Coronary artery (tissue), 2 donors: ENCODE results near the gene MKRN1.

Experiments
- DNase-seq: peaks from one replicate; pipeline ENCODE4 v3.0.0-alpha.2; 2017; ENCODE audit warnings: low spot score
- H3K27ac ChIP-seq, 2 donors: fragments of 200-600 bp; sonication (generic); one replicate each; pipeline ENCODE4 v1.5.1; 2016 to 2019
- H3K4me3 ChIP-seq: fragments of 200-600 bp; sonication (generic); 2 replicates; pipeline ENCODE4 v1.5.1; 2016; ENCODE audit warnings: mild to moderate bottlenecking, moderate library complexity
- TF ChIP-seq, protein P1 (sequence below): fragments of 200-600 bp; sonication (generic); IDR thresholded peaks from one replicate; pipeline ENCODE4 v1.5.1; 2019; ENCODE audit warnings: antibody characterized with exemption

Gene MKRN1

DNA sequence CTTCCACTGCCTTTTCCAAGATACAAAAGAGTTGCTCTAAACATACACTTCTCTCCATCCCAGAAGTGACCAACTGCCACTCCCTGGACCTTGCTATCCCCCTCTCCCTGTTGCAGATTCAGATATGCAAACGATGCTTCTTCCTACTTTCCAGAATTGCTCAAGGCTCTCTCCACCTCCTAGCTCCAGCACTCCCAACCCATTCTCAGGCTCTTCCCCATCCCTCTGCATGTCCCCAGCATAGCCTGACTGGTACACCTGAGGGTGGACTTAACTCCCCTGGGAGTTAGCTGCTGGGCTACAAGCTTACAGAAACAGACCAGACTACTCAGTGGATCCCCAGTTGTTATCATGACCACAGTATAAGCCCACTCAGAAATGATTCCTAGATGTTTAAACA is 27.6 kb downstream of the MKRN1 start:
- DNase-seq = no peak
- Histone ChIP-seq H3K4me3 (no peak overlapping the region), H3K27ac (no peak overlapping the region)
- TF ChIP-seq, protein P1, sequence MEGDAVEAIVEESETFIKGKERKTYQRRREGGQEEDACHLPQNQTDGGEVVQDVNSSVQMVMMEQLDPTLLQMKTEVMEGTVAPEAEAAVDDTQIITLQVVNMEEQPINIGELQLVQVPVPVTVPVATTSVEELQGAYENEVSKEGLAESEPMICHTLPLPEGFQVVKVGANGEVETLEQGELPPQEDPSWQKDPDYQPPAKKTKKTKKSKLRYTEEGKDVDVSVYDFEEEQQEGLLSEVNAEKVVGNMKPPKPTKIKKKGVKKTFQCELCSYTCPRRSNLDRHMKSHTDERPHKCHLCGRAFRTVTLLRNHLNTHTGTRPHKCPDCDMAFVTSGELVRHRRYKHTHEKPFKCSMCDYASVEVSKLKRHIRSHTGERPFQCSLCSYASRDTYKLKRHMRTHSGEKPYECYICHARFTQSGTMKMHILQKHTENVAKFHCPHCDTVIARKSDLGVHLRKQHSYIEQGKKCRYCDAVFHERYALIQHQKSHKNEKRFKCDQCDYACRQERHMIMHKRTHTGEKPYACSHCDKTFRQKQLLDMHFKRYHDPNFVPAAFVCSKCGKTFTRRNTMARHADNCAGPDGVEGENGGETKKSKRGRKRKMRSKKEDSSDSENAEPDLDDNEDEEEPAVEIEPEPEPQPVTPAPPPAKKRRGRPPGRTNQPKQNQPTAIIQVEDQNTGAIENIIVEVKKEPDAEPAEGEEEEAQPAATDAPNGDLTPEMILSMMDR = no peak

DNA sequence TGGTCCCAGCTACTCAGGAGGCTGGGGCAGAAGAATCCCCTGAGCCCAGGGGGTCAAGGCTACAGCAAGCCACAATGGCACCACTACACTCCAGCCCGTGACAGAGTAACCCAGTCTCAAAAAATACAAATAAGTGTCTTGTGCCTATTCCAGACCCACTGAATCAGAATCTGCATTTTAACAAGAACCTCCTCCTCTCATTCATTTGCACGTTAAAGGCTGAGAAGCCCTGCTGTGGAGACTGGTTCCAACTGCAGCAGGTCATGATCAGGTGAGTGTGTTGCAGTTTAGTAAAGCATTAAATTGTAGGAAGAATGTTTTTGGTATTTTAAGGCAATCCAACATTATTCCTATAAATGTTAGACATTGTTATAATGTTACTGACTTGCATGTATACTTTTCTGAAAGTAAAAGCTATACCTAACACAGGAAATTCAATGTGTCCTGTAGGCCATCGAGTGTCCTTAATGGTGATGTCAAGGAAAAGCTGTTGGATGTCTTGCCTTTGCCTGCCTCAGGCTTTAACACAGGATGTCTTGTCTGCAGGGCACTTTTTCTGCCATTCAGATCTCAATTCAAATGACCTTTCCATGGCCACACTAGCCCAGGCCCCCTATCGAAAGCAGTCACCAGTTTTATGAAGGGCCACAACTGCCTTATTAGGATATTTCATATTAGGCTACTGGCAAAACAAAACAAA is 30.4 kb downstream of the MKRN1 start:
- DNase-seq = no peak
- TF ChIP-seq, protein P1 = no peak
- H3K4me3 ChIP-seq = no peak overlapping the region
- H3K27ac ChIP-seq = no peak overlapping the region

DNA sequence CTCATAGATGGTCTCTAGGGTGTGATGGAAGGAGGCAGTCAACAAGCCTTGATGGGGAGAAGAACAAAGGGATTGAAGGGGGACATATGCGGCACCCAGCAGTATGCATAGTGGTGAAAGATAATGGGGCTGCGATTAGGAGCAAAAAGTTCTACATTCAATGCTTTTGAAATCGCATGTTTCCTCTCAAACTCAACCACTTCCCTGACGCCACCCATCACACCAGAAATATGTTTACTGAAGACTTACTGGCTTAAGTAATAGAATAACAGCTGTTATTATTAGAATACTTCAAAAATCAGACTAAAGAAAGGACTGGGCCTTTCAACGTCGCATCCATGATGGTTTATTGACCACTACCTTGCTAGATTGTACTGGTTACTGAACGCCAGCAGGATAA is 31.5 kb downstream of the MKRN1 start:
- Histone ChIP-seq H3K27ac (no peak overlapping the region), H3K4me3 (no peak overlapping the region)
- no peak for DNase-seq
- TF ChIP-seq, protein P1 = no peak

DNA sequence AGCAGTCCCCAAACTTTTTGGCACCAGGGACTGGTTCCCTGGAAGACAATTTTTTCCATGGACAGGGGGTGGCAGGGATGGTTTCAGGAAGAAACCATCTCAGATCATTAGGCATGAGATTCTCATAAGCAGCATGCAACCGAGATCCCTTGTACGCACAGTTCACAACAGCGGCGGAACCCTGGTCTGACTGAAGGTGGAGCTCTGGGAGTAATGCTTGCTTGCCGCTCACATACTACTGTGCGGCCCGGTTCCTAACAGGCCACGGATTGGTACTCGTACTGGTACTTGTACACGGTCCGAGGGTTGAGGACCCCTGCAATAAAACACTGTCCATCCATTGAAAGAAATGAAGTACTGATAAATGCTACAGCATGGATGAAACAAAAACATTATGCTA is 32.8 kb downstream of the MKRN1 start:
- no peak for DNase-seq
- no peak overlapping the region for H3K27ac ChIP-seq
- H3K4me3 ChIP-seq = no peak overlapping the region
- TF ChIP-seq, protein P1 = no peak

DNA sequence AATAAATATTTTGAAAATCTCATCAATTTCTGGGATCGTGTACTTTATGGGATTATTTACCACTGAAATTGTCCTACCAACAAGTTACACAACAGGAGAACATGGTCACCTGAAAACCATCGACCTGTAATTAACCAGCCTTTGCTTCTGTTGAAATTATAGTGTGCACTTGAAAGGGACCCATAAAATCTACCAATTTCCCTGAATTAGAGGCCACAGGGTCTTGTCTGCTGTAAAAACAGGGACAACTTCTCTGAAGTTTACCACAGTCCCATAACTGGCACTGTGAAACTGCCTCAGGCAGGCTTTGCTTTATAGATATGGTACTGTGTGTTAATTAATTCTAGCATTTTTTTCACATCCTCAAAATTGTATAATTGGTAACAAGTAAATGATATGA is 37.8 kb downstream of the MKRN1 start:
- TF ChIP-seq, protein P1 = no peak
- no peak for DNase-seq
- Histone ChIP-seq H3K4me3 (no peak overlapping the region), H3K27ac (no peak overlapping the region)

DNA sequence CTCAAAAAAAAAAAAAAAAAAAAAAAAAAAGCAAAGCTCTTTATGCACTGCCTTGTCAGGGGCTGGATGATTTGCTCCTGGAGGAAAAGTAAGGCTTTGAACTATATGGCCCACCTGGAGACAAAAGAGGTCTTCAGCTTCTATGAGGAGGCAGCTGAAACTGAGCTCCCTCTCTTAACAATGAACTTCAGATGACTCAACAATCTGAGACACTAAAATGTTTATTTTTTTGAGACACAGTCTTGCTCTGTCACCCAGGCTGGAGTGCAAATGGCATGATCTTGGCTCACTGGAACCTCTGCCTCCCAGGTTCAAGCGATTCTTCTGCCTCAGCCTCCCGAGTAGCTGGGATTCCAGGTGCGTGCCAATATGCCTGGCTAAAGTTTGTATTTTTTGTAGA is 38.7 kb downstream of the MKRN1 start:
- TF ChIP-seq, protein P1 = no peak
- no peak overlapping the region for H3K4me3 ChIP-seq
- DNase-seq = no peak
- H3K27ac ChIP-seq = no peak overlapping the region

DNA sequence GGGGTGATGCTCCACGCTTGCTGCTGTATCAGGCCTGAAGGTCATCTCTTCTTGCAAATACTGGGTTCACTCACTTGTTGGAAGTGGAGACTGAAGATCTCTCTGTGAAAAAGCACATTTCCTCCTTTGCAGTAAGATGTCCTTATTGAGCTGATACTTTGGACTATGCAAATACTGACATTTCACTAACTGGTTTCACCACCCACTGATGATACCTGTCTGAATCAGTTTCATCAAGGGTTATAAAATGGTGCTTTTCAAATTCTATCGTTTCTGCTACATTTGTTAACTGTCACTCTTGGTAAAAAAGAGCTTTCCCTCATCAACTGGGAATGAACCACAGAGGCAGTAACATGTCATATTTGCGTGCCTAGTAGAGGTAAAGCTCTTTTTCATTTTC is 39.9 kb downstream of the MKRN1 start:
- no peak for DNase-seq
- Histone ChIP-seq H3K4me3 (no peak overlapping the region), H3K27ac (no peak overlapping the region)
- TF ChIP-seq, protein P1 = no peak
